HFFc6 (cell line): Measurements from ENCODE around the gene SRGAP2C. TPM values are rescaled to one million over a fixed set of nuclear protein-coding genes. Genes with fewer than 3 reads are reported as not detected.
"Not testable (repeated sequence)": the region's sequence is repeated elsewhere in the genome, so short reads cannot be mapped to it uniquely, and the experiment has no call there.

Source experiments
- DNase-seq: peaks from one replicate; pipeline ENCODE4 v3.0.0-alpha.2; 2018
- H3K27ac Mint-ChIP-seq: 2 replicates; pipeline ENCODE4 v1.8.0; 2020; ENCODE audit warnings: mild to moderate bottlenecking, mixed read lengths
- H3K27me3 Mint-ChIP-seq: 2 replicates; pipeline ENCODE4 v1.8.0; 2021; ENCODE audit warnings: mild to moderate bottlenecking, moderate library complexity, mixed read lengths; ENCODE audit not compliant: insufficient read depth
- H3K36me3 Mint-ChIP-seq: 2 replicates; pipeline ENCODE4 v1.8.0; 2021; ENCODE audit warnings: low read depth, mixed read lengths
- H3K4me1 Mint-ChIP-seq: 2 replicates; pipeline ENCODE4 v1.8.0; 2020; ENCODE audit warnings: low read depth, mixed read lengths
- H3K4me3 Mint-ChIP-seq: 2 replicates; pipeline ENCODE4 v1.8.0; 2020; ENCODE audit warnings: mild to moderate bottlenecking, moderate library complexity, mixed read lengths
- H3K9me3 Mint-ChIP-seq: 2 replicates; pipeline ENCODE4 v1.8.0; 2020; ENCODE audit warnings: mild to moderate bottlenecking, mixed read lengths
- long read RNA-seq: library from polyadenylated mRNA; unstranded; transcript quantifications from one replicate; pipeline ENCODE4 v2.0.0, GENCODE V29; 2019
- total RNA-seq, 6 experiments: library from RNA; stranded (reverse); fragmentation: NEBNext Ultra II Directional; extraction: Animal tissue kit (Norgen Biotek cat#: 25700); gene quantifications; 2 replicates in 1 of 6; 3 replicates in 5 of 6; pipeline ENCODE4 v1.2.3, GENCODE V29; 2021
- TF ChIP-seq, protein P1 (sequence below): fragments of 200-600 bp; sonication (generic); IDR thresholded peaks from 2 replicates; pipeline ENCODE4 v1.5.0; 2021; ENCODE audit warnings: antibody characterized with exemption, mild to moderate bottlenecking

The SRGAP2C gene
- 10 to 100 TPM; 13.8 to 34.6 (median 23.0) TPM for total RNA-seq
- long read RNA-seq, full-length matches to known transcripts, result 2 of 18 reads
- long read RNA-seq, partial matches to known transcripts, result 1 of 18 reads
- long read RNA-seq, other reads (novel, unspliced or antisense), result 15 of 18 reads

GRCh38 chr1:121184290-121185127, at the start of gene SRGAP2C, which contains the start of gene FAM72B:
Gene SRGAP2C, plus strand, starts transcription at chr1:121184975. Its CDS starts 2,472 bp downstream, at chr1:121187447.
Gene FAM72B, minus strand, starts transcription at chr1:121184340. Its CDS starts 851 bp downstream, at chr1:121183489.
- not testable (repeated sequence) for H3K9me3 Mint-ChIP-seq, H3K27me3 Mint-ChIP-seq, H3K36me3 Mint-ChIP-seq, H3K4me1 Mint-ChIP-seq
- Mint-ChIP-seq H3K27ac (peak within 1 kb of the TSS; percentile 81), H3K4me3 (peak within 1 kb of the TSS; percentile 90)
- DNase-seq, result peak; percentile 100

GRCh38 chr1:121140393-121140792, 44.4 kb upstream of the SRGAP2C start:
- H3K9me3 Mint-ChIP-seq, H3K36me3 Mint-ChIP-seq, DNase-seq, H3K27me3 Mint-ChIP-seq, H3K4me3 Mint-ChIP-seq, H3K27ac Mint-ChIP-seq, H3K4me1 Mint-ChIP-seq: not testable (repeated sequence)

GRCh38 chr1:121148489-121149190, 36.1 kb upstream of the SRGAP2C start:
- H3K4me3 Mint-ChIP-seq, DNase-seq, H3K4me1 Mint-ChIP-seq, H3K36me3 Mint-ChIP-seq, H3K27ac Mint-ChIP-seq, H3K27me3 Mint-ChIP-seq, H3K9me3 Mint-ChIP-seq: not testable (repeated sequence)

DNA sequence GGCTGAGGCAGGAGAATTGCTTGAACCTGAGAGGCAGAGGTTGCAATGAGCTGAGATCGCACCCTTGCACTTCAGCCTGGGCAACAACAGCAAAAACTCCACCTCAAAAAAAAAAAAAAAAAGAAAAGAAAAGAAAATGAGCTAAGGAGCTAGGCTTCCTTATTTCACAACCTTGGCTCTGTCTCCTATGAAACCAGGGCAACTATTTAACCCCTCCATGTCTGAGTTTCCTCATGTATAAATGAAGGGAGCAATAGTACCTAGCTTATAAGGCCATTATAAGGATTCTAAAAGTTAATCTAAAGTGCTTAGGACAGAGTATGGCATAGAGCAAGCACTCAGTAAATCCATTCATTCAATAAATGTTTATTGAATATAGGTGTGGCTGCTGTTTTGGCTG, 33.5 kb upstream of the SRGAP2C start:
- not testable (repeated sequence) for H3K4me3 Mint-ChIP-seq, H3K27me3 Mint-ChIP-seq, H3K9me3 Mint-ChIP-seq, H3K27ac Mint-ChIP-seq, H3K4me1 Mint-ChIP-seq, H3K36me3 Mint-ChIP-seq, DNase-seq

- not testable (repeated sequence) for DNase-seq, H3K27ac Mint-ChIP-seq, H3K4me3 Mint-ChIP-seq, H3K9me3 Mint-ChIP-seq, H3K36me3 Mint-ChIP-seq, H3K27me3 Mint-ChIP-seq, H3K4me1 Mint-ChIP-seq
Measured at GRCh38 chr1:121152788-121153187, 32.0 kb upstream of the SRGAP2C start.

DNA sequence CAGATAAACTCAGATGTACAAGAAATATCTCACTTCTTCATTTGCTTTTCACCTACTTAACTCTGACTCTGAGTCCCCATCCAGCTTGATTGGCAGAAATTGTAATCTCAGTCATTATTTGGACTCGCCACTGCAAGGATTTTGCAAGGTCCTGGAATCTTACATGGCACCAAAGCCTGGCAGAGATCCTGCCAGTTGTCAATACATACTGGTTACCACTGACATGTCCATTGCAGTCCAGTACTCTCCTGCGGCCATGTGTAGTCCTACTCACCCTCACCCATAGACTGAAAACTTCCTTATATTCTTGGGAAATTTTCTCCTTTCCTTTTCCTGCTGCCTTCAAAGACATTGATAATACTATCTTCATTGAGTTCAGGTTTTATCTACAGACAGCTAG, 30.0 kb upstream of the SRGAP2C start:
- DNase-seq, H3K27ac Mint-ChIP-seq, H3K4me1 Mint-ChIP-seq, H3K27me3 Mint-ChIP-seq, H3K4me3 Mint-ChIP-seq, H3K36me3 Mint-ChIP-seq, H3K9me3 Mint-ChIP-seq: not testable (repeated sequence)

DNA sequence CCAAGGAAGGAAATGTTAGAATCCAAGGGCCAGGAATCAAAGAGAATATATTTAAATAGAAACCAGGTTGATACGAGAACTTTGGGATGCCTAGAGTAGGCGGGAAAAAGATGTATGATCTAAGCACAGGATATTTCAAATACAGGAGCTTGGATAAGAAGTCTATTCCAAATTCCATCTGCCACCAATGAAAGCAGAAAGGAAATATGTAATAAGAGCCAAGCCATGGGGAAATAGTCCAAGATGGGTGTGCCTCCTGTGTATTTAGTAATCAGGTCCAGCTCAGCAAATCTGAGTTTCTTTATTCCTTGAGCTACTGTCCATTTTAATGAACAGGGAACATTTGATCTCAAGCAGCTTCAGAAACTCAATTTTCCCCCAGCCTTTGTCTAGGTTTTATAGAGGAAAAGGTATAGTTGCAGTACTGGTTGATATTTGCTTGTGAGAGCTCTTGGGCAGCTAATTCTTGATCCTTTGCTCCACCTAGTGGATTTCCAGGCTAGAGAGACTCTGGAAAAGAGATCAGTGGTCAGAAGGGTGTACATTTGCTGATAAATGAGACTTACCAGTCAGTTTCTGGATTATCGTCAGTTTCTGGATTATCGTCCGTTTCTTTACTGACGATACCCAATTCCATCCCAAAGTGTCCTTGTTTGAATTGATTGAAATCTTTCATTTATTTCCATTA, 29.0 kb upstream of the SRGAP2C start:
- not testable (repeated sequence) for H3K27ac Mint-ChIP-seq, H3K36me3 Mint-ChIP-seq, H3K27me3 Mint-ChIP-seq, H3K9me3 Mint-ChIP-seq, H3K4me3 Mint-ChIP-seq
- peaks cover 11% of the 10 kb centered on the region for H3K4me1 Mint-ChIP-seq
- DNase-seq, result peak; percentile 35
- TF ChIP-seq, protein P1, sequence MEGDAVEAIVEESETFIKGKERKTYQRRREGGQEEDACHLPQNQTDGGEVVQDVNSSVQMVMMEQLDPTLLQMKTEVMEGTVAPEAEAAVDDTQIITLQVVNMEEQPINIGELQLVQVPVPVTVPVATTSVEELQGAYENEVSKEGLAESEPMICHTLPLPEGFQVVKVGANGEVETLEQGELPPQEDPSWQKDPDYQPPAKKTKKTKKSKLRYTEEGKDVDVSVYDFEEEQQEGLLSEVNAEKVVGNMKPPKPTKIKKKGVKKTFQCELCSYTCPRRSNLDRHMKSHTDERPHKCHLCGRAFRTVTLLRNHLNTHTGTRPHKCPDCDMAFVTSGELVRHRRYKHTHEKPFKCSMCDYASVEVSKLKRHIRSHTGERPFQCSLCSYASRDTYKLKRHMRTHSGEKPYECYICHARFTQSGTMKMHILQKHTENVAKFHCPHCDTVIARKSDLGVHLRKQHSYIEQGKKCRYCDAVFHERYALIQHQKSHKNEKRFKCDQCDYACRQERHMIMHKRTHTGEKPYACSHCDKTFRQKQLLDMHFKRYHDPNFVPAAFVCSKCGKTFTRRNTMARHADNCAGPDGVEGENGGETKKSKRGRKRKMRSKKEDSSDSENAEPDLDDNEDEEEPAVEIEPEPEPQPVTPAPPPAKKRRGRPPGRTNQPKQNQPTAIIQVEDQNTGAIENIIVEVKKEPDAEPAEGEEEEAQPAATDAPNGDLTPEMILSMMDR, result peak; percentile 43; the same call in 1 of the 2 replicates

- not testable (repeated sequence) for H3K36me3 Mint-ChIP-seq, H3K4me3 Mint-ChIP-seq, H3K9me3 Mint-ChIP-seq, DNase-seq, H3K27me3 Mint-ChIP-seq, H3K27ac Mint-ChIP-seq
- peaks cover 11% of the 10 kb centered on the region for H3K4me1 Mint-ChIP-seq
Measured at GRCh38 chr1:121156958-121157603, 27.7 kb upstream of the SRGAP2C start.

- peaks cover 11% of the 10 kb centered on the region for H3K4me1 Mint-ChIP-seq
- peak; percentile 52 for DNase-seq
- H3K36me3 Mint-ChIP-seq, H3K27me3 Mint-ChIP-seq, H3K4me3 Mint-ChIP-seq, H3K27ac Mint-ChIP-seq, H3K9me3 Mint-ChIP-seq: not testable (repeated sequence)
Measured at GRCh38 chr1:121157609-121158008, 27.2 kb upstream of the SRGAP2C start.

- H3K4me3 Mint-ChIP-seq, result peak overlapping the region; percentile 52
- not testable (repeated sequence) for H3K36me3 Mint-ChIP-seq, H3K27me3 Mint-ChIP-seq, H3K9me3 Mint-ChIP-seq
- peak; percentile 4 for DNase-seq
- H3K4me1 Mint-ChIP-seq, result peaks cover 11% of the 10 kb centered on the region
- peak overlapping the region; percentile 85 for H3K27ac Mint-ChIP-seq
Measured at GRCh38 chr1:121160118-121160517, 24.7 kb upstream of the SRGAP2C start.

DNA sequence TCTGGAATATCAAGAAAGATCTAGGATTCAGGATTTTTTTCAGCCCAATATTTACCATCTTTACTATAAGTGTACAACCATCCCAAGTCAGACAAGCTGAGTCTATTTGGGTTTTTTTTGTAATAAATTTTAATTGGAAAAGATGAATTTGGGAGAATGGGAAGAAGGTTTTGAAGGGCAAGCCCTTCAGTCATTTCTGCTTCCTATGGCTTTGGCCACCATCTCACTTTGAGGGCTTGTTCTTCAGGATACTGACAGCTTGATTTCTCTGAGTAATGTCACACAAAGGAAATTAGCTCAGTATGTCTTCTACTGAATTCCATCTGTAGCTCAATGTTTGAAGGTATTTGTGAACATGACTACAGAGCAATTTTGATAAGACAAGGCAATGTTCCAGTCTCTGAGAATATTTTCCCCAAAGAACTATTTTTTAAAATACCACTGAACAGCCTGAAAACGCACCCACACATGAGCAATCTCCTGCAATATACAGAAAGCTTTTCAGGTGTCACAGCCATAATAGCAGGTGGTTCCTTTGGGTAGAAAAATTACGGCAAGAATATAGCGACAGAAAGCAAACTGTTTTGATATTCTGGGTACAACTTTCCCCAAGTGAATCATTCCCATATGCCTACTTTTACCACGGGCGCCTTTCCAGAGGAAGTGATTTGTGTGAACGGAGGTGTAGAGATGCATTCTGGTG, 23.4 kb upstream of the SRGAP2C start:
- not testable (repeated sequence) for H3K9me3 Mint-ChIP-seq, H3K36me3 Mint-ChIP-seq, H3K4me3 Mint-ChIP-seq, H3K27me3 Mint-ChIP-seq, DNase-seq, H3K27ac Mint-ChIP-seq
- H3K4me1 Mint-ChIP-seq, result peaks cover 11% of the 10 kb centered on the region
